Right lobe of liver (tissue), 6 donors: ENCODE results near the gene AGPAT1. TPM values are rescaled to one million over a fixed set of nuclear protein-coding genes. Genes with fewer than 3 reads are reported as not detected.

Experiments
- ATAC-seq, 4 donors: fragments of 200-7000 bp; cut with Tn5 transposase; one replicate each; pipeline ENCODE4 v1.9.1; 2020; ENCODE audit warnings: mild to moderate bottlenecking in 4 of 4, moderate library complexity in 4 of 4
- DNase-seq, 3 donors: peaks; one replicate each; pipeline ENCODE4 v3.0.0-alpha.2; 2020
- H3K27ac ChIP-seq, 3 donors: fragments of 200-600 bp; one replicate each; pipeline ENCODE4 v1.8.0; 2022
- H3K27me3 ChIP-seq, 2 donors: fragments of 200-600 bp; one replicate each; pipeline ENCODE4 v1.8.0; 2022
- H3K36me3 ChIP-seq, 4 donors: fragments of 200-600 bp; sonication (generic) in 1 of 4; one replicate each; pipeline versions ENCODE4 v1.5.1 to v1.8.0; 2017 to 2022; ENCODE audit warnings: control low read depth in 1 of 4
- H3K4me1 ChIP-seq, 4 donors: fragments of 200-600 bp; sonication (generic) in 1 of 4; one replicate each; pipeline versions ENCODE4 v1.5.1 to v1.8.0; 2017 to 2022; ENCODE audit warnings: control low read depth in 1 of 4
- H3K4me3 ChIP-seq, 3 donors: fragments of 200-600 bp; one replicate each; pipeline ENCODE4 v1.8.0; 2022
- H3K9me3 ChIP-seq, 4 donors: fragments of 200-600 bp; sonication (generic) in 1 of 4; one replicate each; pipeline versions ENCODE4 v1.5.1 to v1.8.0; 2017 to 2022; ENCODE audit warnings: control low read depth in 1 of 4
- POLR2A ChIP-seq: fragments of 450-650 bp; IDR thresholded peaks from one replicate; pipeline ENCODE4 v1.6.1; 2017; ENCODE audit warnings: antibody characterized with exemption, mild to moderate bottlenecking
- WGBS: methylation state at CpG from one replicate; pipeline ENCODE4 v1.1.6; 2018; ENCODE audit warnings: low coverage, low lambda C conversion rate; ENCODE audit not compliant: insufficient coverage; ENCODE audit errors: missing lambda C conversion rate; 5-methylcytosine and 5-hydroxymethylcytosine counted together
- intact Hi-C, 2 donors: fragments of 100-400 bp; cut with DNase I; formaldehyde crosslinking; loops; one replicate each; pipeline versions ENCODE4 v1.11.2 to v1.14.1; 2022
- total RNA-seq, 6 experiments: library from RNA; depleted of rRNA in 2 of 6; stranded (reverse); fragments of >200 nt in 2 of 6; fragmentation: NEBNext Ultra II Directional in 3 of 6; extraction: Animal tissue kit (Norgen Biotek cat#: 25700) in 3 of 6; gene quantifications; one replicate each; pipeline versions ENCODE4 v1.1.0 to v1.2.4, GENCODE V29; 2016 to 2023
- TF ChIP-seq, protein P1 (sequence below), 4 donors: fragments of 200-600 bp in 3 of 4; fragments of 450-650 bp in 1 of 4; IDR thresholded peaks; one replicate each; pipeline versions ENCODE4 v1.5.1 to v1.8.0; 2016 to 2022; ENCODE audit warnings: antibody characterized with exemption in 4 of 4, mild to moderate bottlenecking in 2 of 4
- donor health status: DM: no; HTN: yes; CAD: no.
- donor health status: DM: no; HTN: no; CAD: no.
- donor health status: DM: no; HTN: no; CAD: no.
- donor health status: DM: no; HTN: yes; CAD: no.
- donor health status: DM: no; HTN: yes; CAD: no.

AGPAT1 gene
- total RNA-seq, 6 experiments from 2014 or later, result 23.5 to 36.9 (median 31.6) TPM

DNA sequence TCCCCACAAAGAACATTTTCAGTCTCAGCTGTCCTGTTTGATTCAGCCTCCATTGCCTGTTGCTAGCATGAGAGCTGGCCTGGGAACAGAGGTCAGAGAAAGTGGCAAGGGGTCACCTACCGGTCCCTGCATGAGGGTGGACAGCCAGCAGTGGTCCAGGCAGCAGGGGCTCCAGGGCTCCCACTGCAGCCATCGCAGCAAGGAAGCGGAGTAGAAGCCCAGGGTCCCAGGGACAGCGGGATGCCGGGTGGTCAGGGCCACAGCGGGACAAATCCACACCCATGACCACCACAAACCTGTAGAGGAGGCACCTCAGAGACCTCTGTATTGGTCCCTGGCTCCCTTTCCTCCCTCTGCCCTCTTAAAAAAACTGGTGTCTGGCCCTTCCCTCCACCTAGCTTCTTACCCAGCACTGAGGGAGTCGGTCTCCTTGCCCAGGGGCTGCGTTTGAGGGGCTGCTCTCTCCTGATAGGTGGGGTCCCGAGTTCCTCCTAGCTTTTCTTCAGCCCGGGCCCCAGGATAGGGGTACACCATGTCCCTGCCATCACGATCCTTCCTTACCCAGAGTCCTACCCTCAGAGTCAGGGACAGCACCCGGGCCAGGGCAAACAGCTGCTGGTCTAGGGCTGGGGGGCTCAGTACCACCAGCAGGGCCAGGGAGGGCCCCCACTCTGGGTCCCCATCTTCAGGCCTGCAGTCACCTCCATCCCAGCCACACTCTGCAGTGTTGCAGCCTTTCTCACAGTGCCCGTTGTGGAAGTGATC, 25.0 kb upstream of the AGPAT1 start:
- Histone ChIP-seq H3K4me3 (no peak overlapping the region), H3K27me3 (no peaks in the 10 kb centered on the region), H3K4me1 (peaks cover 0 to 3% (median 0%) of the 10 kb centered on the region in 4 donors), H3K36me3 (no peaks in the 10 kb centered on the region), H3K27ac (no peak overlapping the region), H3K9me3 (no peaks in the 10 kb centered on the region)
- peak in 1 of 3 donors; percentile 48 for DNase-seq
- WGBS, result 62% methylated on average over 4 of the region's 13 CpGs
- TF ChIP-seq, protein P1, sequence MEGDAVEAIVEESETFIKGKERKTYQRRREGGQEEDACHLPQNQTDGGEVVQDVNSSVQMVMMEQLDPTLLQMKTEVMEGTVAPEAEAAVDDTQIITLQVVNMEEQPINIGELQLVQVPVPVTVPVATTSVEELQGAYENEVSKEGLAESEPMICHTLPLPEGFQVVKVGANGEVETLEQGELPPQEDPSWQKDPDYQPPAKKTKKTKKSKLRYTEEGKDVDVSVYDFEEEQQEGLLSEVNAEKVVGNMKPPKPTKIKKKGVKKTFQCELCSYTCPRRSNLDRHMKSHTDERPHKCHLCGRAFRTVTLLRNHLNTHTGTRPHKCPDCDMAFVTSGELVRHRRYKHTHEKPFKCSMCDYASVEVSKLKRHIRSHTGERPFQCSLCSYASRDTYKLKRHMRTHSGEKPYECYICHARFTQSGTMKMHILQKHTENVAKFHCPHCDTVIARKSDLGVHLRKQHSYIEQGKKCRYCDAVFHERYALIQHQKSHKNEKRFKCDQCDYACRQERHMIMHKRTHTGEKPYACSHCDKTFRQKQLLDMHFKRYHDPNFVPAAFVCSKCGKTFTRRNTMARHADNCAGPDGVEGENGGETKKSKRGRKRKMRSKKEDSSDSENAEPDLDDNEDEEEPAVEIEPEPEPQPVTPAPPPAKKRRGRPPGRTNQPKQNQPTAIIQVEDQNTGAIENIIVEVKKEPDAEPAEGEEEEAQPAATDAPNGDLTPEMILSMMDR (IDR thresholded peaks at IDR 0.05), result no peak
- no peak for TF ChIP-seq POLR2A
- no peak for ATAC-seq
- intact Hi-C loops, result no loop called here

DNA sequence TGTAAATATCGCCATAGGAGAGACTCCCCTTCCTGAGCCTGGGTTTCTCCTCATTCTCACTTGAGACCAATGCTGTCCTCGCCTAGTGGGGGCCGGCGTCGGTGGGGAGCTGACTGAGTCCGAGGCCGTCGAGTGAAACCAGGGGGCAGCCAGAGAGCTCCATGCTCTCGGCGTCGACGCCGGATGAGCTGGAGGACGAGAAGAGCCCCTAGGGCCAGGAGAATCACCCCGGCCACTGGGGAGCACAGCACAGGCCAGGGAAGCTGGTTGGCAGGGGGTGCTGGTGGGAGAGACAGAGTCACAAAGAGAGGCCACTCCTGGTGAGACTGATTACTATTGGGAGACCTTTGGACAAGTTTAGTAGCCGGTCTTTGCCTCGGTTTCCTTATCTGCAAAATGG, 23.0 kb upstream of the AGPAT1 start:
- Histone ChIP-seq H3K27ac (no peak overlapping the region), H3K36me3 (no peaks in the 10 kb centered on the region), H3K9me3 (no peaks in the 10 kb centered on the region), H3K4me3 (no peak overlapping the region), H3K4me1 (peaks cover 0 to 11% (median 5%) of the 10 kb centered on the region in 4 donors), H3K27me3 (no peaks in the 10 kb centered on the region)
- WGBS, result 80% methylated on average over 16 of the region's 17 CpGs
- ATAC-seq, result no peak
- TF ChIP-seq, protein P1 (IDR thresholded peaks at IDR 0.05), result no peak
- no peak for TF ChIP-seq POLR2A
- intact Hi-C loops, result no loop called here
- no peak for DNase-seq

DNA sequence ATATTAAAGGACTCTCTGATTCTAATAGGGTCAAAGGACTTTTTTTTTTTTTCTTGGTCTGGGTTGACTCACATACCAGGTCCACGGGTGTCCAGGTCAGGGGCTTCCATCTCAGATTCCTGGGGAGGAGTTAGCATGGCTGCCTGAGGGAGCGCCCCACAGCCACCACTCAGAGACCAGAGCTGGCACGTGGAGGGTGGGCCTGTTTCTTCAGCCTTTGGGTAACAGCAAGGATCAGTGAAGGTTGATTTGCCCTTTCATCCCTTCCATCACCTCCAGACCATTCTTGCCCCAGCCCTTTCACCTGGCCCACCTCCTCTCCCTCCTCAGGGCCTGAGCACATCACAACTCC, 22.4 kb upstream of the AGPAT1 start:
- no peak overlapping the region for H3K4me3 ChIP-seq
- H3K27ac ChIP-seq, result no peak overlapping the region
- no peak for TF ChIP-seq POLR2A
- TF ChIP-seq, protein P1 (IDR thresholded peaks at IDR 0.05), result no peak
- H3K9me3 ChIP-seq, result no peaks in the 10 kb centered on the region
- H3K27me3 ChIP-seq, result no peaks in the 10 kb centered on the region
- no peak for ATAC-seq
- no peak for DNase-seq
- H3K4me1 ChIP-seq, result peaks cover 0 to 11% (median 5%) of the 10 kb centered on the region in 4 donors
- no peaks in the 10 kb centered on the region for H3K36me3 ChIP-seq
- WGBS, result 56% methylated on average over 3 of the region's 3 CpGs
- intact Hi-C loops, result no loop called here

DNA sequence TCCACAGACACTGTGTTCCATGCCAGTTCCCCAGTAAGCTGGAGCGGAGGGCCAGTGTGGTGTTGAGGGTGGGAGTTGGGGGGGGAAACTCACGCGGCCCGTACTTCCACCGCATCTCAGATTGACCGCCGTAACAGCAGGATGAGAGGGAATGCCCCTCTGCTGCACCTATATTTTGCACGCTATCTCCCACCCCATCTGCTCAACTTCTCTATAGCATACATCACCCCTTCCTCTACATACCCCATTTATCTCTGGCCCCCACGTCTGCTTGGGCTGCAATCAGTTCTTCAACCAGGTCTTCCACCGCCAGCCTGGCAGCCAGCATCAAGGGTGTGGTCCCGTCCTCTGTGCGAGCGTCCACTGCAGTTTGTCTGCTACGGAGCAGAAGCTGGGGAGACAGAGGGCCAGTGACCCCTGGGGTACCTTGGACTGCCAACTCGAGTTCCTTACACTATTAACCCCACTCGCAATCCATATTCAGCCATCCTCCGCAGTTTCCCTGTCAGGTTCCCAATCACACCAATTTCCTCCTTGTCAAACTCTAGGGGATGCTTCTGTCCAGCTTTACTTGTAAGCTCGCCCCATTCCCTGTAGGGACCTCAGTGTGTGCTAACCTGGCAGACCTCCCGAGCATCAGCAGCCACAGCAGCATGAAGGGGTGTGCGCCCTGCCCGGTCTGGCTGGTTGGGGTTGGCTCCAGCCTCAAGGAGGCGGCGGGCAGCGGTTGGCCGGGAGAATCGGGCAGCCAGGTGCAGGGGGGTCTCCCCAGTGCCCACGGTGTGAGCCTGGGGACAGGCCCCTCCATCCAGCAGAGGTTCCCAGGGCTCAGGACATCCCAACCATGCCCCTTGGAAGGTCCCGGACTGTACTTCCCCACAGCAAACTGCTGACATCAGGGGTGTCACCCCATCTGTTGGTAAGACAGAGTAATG, 21.1 kb upstream of the AGPAT1 start:
- DNase-seq, result no peak
- H3K27me3 ChIP-seq, result no peaks in the 10 kb centered on the region
- no peaks in the 10 kb centered on the region for H3K9me3 ChIP-seq
- ATAC-seq, result no peak
- peaks cover 0 to 11% (median 5%) of the 10 kb centered on the region in 4 donors for H3K4me1 ChIP-seq
- intact Hi-C loops, result no loop called here
- H3K36me3 ChIP-seq, result no peaks in the 10 kb centered on the region
- H3K4me3 ChIP-seq, result peak overlapping the region; percentile 58 to 87 (median 78)
- 43% methylated on average over 14 of the region's 28 CpGs for WGBS
- TF ChIP-seq, protein P1 (IDR thresholded peaks at IDR 0.05), result no peak
- TF ChIP-seq POLR2A, result no peak
- H3K27ac ChIP-seq, result peak overlapping the region; percentile 97 to 99 (median 99)
